Cardiac septum (tissue), 1 donor: Measurements from ENCODE around the gene IPPK. TPM values are rescaled to one million over a fixed set of nuclear protein-coding genes. Genes with fewer than 3 reads are reported as not detected.
"Not testable (repeated sequence)": the region's sequence is repeated elsewhere in the genome, so short reads cannot be mapped to it uniquely, and the experiment has no call there.

Experiments used
- DNase-seq: peaks from one replicate; pipeline ENCODE4 v3.0.0-alpha.2; 2020; ENCODE audit warnings: low spot score
- intact Hi-C: fragments of 100-400 bp; cut with DNase I; formaldehyde crosslinking; loops from one replicate; pipeline ENCODE4 v1.14.0; 2022
- total RNA-seq: library from RNA; stranded (reverse); fragmentation: NEBNext Ultra II Directional; extraction: Animal tissue kit (Norgen Biotek cat#: 25700); gene quantifications from one replicate; pipeline ENCODE4 v1.2.1, GENCODE V29; 2021
- donor health status: DM: no; HTN: no; CAD: no.

IPPK gene
- total RNA-seq, 1 donor from 2014 or later, result 13.1 TPM

GRCh38 chr9:92608241-92608908 lies 61.6 kb downstream of the IPPK start:
- DNase-seq, result no peak
- intact Hi-C loops, result no loop called here

GRCh38 chr9:92607773-92608172 lies 62.2 kb downstream of the IPPK start:
- DNase-seq, result no peak
- intact Hi-C loops, result no loop called here

GRCh38 chr9:92607088-92607487 lies 62.8 kb downstream of the IPPK start:
- no peak for DNase-seq
- intact Hi-C loops, result no loop called here

- no peak for DNase-seq
- intact Hi-C loops, result no loop called here
These were observed 64.7 kb downstream of the IPPK start for GRCh38 chr9:92605224-92605623.

- intact Hi-C loops, result no loop called here
- no peak for DNase-seq
These were observed 65.9 kb downstream of the IPPK start for GRCh38 chr9:92603990-92604389.

GRCh38 chr9:92603100-92603499 lies 66.8 kb downstream of the IPPK start:
- intact Hi-C loops, result no loop called here
- no peak for DNase-seq

- DNase-seq, result no peak
- intact Hi-C loops, result no loop called here
These were observed 67.5 kb downstream of the IPPK start for GRCh38 chr9:92602413-92602812.

GRCh38 chr9:92601451-92601850 lies 68.5 kb downstream of the IPPK start:
- intact Hi-C loops, result no loop called here
- no peak for DNase-seq

- no peak for DNase-seq
- intact Hi-C loops, result no loop called here
These were observed 69.3 kb downstream of the IPPK start for GRCh38 chr9:92600462-92601261.

GRCh38 chr9:92599938-92600461 lies 69.9 kb downstream of the IPPK start:
- intact Hi-C loops, result no loop called here

GRCh38 chr9:92598382-92598781 lies 71.5 kb downstream of the IPPK start:
- no peak for DNase-seq
- intact Hi-C loops, result no loop called here

More at GRCh38 chr9:92599938-92600461, 69.9 kb downstream of the IPPK start:
- DNase-seq, result no peak

GRCh38 chr9:92595930-92596329 lies 74.0 kb downstream of the IPPK start:
- intact Hi-C loops, result no loop called here
- no peak for DNase-seq

- DNase-seq, intact Hi-C loops: not testable (repeated sequence)
These were observed 74.9 kb downstream of the IPPK start for GRCh38 chr9:92595075-92595474.

GRCh38 chr9:92592946-92593861 lies 76.7 kb downstream of the IPPK start:
- intact Hi-C loops, result no loop called here
- DNase-seq, result no peak

- DNase-seq, result no peak
- intact Hi-C loops, result no loop called here
These were observed 77.4 kb downstream of the IPPK start for GRCh38 chr9:92592537-92592936.

GRCh38 chr9:92590377-92590776 lies 79.6 kb downstream of the IPPK start:
- DNase-seq, result no peak
- intact Hi-C loops, result no loop called here

GRCh38 chr9:92589923-92590322 lies 80.0 kb downstream of the IPPK start:
- intact Hi-C loops, result no loop called here
- no peak for DNase-seq

- intact Hi-C loops, result no loop called here
- no peak for DNase-seq
These were observed 93.8 kb downstream of the IPPK start for GRCh38 chr9:92576175-92576574.

GRCh38 chr9:92573612-92574011 lies 96.3 kb downstream of the IPPK start:
- DNase-seq, intact Hi-C loops: not testable (repeated sequence)

- DNase-seq, intact Hi-C loops: not testable (repeated sequence)
These were observed 98.1 kb downstream of the IPPK start for GRCh38 chr9:92571871-92572270.
